Astrocyte of the spinal cord (primary cell): Measurements from ENCODE around the gene CLEC18C.
"Not testable (repeated sequence)": the region's sequence is repeated elsewhere in the genome, so short reads cannot be mapped to it uniquely, and the experiment has no call there.

ENCODE experiments used
- DNase-seq: peaks from one replicate; pipeline ENCODE4 v3.0.0; 2011; ENCODE audit warnings: low read depth, low spot score
- H3K4me3 ChIP-seq: 2 replicates; pipeline ENCODE4 v1.5.1; 2011; ENCODE audit warnings: low read depth, mild to moderate bottlenecking, low read length, moderate library complexity
- CTCF ChIP-seq: IDR thresholded peaks from 2 replicates; pipeline ENCODE4 v1.5.1; 2012; ENCODE audit warnings: low read depth, mild to moderate bottlenecking, low read length, inconsistent platforms
- in situ Hi-C: cut with HindIII; loops from 2 replicates; pipeline ENCODE4 v1.10.0; 2017; ENCODE audit warnings: low sequenced_read_pairs

The CLEC18C gene

GRCh38 chr16:70173212-70173837, at the start of gene CLEC18C:
Gene CLEC18C, plus strand, starts transcription at chr16:70173787. Its CDS starts 492 bp downstream, at chr16:70174279.
- H3K4me3 ChIP-seq, DNase-seq, in situ Hi-C loops: not testable (repeated sequence)

- in situ Hi-C loops, DNase-seq, H3K4me3 ChIP-seq: not testable (repeated sequence)
Observed at GRCh38 chr16:70123822-70124221, 49.8 kb upstream of the CLEC18C start.

- in situ Hi-C loops, H3K4me3 ChIP-seq, DNase-seq: not testable (repeated sequence)
Observed at GRCh38 chr16:70126226-70126625, 47.4 kb upstream of the CLEC18C start.

GRCh38 chr16:70127706-70128105, 45.9 kb upstream of the CLEC18C start:
- in situ Hi-C loops, DNase-seq, H3K4me3 ChIP-seq: not testable (repeated sequence)

- H3K4me3 ChIP-seq, in situ Hi-C loops, DNase-seq: not testable (repeated sequence)
Observed at GRCh38 chr16:70128844-70129243, 44.7 kb upstream of the CLEC18C start.

- H3K4me3 ChIP-seq, in situ Hi-C loops, DNase-seq: not testable (repeated sequence)
Observed at GRCh38 chr16:70135796-70136195, 37.8 kb upstream of the CLEC18C start.

GRCh38 chr16:70136595-70136994, 37.0 kb upstream of the CLEC18C start:
- H3K4me3 ChIP-seq, in situ Hi-C loops, DNase-seq: not testable (repeated sequence)

- DNase-seq, H3K4me3 ChIP-seq, in situ Hi-C loops: not testable (repeated sequence)
Observed at GRCh38 chr16:70142739-70143138, 30.8 kb upstream of the CLEC18C start.

GRCh38 chr16:70143231-70143895, 30.2 kb upstream of the CLEC18C start:
- DNase-seq, H3K4me3 ChIP-seq, in situ Hi-C loops: not testable (repeated sequence)

- H3K4me3 ChIP-seq, in situ Hi-C loops, DNase-seq: not testable (repeated sequence)
Observed at GRCh38 chr16:70147853-70148252, 25.7 kb upstream of the CLEC18C start.

- DNase-seq, in situ Hi-C loops, H3K4me3 ChIP-seq: not testable (repeated sequence)
Observed at GRCh38 chr16:70148453-70148852, 25.1 kb upstream of the CLEC18C start.

GRCh38 chr16:70149296-70149695, 24.3 kb upstream of the CLEC18C start:
- DNase-seq, H3K4me3 ChIP-seq, in situ Hi-C loops: not testable (repeated sequence)

GRCh38 chr16:70151391-70151790, 22.2 kb upstream of the CLEC18C start:
- H3K4me3 ChIP-seq = no peak overlapping the region
- no peak for DNase-seq
- in situ Hi-C loops = no loop called here
- no peak for TF ChIP-seq CTCF
